SU-DHL-6 (cell line): Measurements from ENCODE around the gene LOXL1.

ENCODE experiments used
- CTCF ChIP-seq: fragments of 200-600 bp; sonication (generic); IDR thresholded peaks from one replicate; pipeline ENCODE4 v1.5.1; 2017; ENCODE audit warnings: antibody characterized with exemption, mild to moderate bottlenecking, low read length, moderate library complexity; ENCODE audit not compliant: insufficient read depth, poor library complexity, severe bottlenecking
- EZH2phosphoT487 ChIP-seq: fragments of 200-600 bp; sonication (generic), shearing (Covaris generic); conservative IDR thresholded peaks from 2 replicates; pipeline ENCODE4 v1.6.1; 2018; ENCODE audit warnings: mild to moderate bottlenecking, antibody characterized with exemption, low read length, moderate library complexity, mixed read lengths

- TF ChIP-seq EZH2phosphoT487 = no peak
- TF ChIP-seq CTCF = no peak
Measured at GRCh38 chr15:73959012-73959581, 32.8 kb downstream of the LOXL1 start.
